ENCODE measurements around the gene ACTBL2.

DNA sequence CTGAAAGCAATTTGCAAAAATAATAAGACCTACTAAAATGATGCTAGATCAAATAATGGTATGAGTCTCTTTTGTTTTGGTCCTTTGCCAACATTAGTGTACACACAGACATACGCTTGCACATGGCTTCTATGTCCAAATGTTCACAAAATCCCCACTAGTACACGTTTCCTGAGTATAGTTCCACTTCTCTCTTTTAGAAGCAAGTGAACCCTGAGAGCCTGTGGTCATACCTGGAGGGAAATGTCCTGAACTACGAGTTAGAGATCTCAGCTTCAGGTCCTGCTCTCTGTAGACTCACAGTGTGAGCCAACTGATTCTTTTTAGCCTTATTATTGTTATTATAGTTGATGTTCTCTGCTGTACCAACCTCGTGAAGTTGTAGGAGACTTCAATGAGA is 47.3 kb upstream of the ACTBL2 start:
- TF ChIP-seq TAF1 (IDR thresholded peaks at IDR 0.05; ENCODE audit: low read depth, low read length): no peak
- no peak for TF ChIP-seq POLR2A (IDR thresholded peaks at IDR 0.05; ENCODE audit: low read depth, low read length)
- TF ChIP-seq POLR2AphosphoS5 (IDR thresholded peaks at IDR 0.05; ENCODE audit: low read depth, low read length): no peak
